HG03135 (cell line): ENCODE results near the gene BEST4.
"Not testable (repeated sequence)": the region's sequence is repeated elsewhere in the genome, so short reads cannot be mapped to it uniquely, and the experiment has no call there.

Experiments used
- ATAC-seq: cut with Tn5 transposase; IDR thresholded peaks from one replicate; pipeline ENCODE4 v1.9.1; 2021; ENCODE audit warnings: mild to moderate bottlenecking, moderate library complexity; ENCODE audit not compliant: unreplicated experiment

BEST4 gene

GRCh38 chr1:44778705-44779576, 9.0 kb downstream of the BEST4 start:
- no peak for ATAC-seq

GRCh38 chr1:44777969-44778635, 9.9 kb downstream of the BEST4 start:
- no peak for ATAC-seq

GRCh38 chr1:44777547-44777946, 10.4 kb downstream of the BEST4 start:
- no peak for ATAC-seq

- ATAC-seq, result no peak
These were observed 11.3 kb downstream of the BEST4 start for GRCh38 chr1:44776730-44777068.

- peak; percentile 9 for ATAC-seq
These were observed 11.8 kb downstream of the BEST4 start for GRCh38 chr1:44775930-44776729.

GRCh38 chr1:44775078-44775929, 12.7 kb downstream of the BEST4 start, which contains the start of gene RPS8:
TSS of gene RPS8 (plus strand) at chr1:44775540. CDS start at chr1:44775597, 57 bp downstream.
- ATAC-seq, result peak; percentile 72

GRCh38 chr1:44766421-44766820, 21.5 kb downstream of the BEST4 start:
- not testable (repeated sequence) for ATAC-seq

GRCh38 chr1:44760876-44761275, 27.1 kb downstream of the BEST4 start:
- ATAC-seq, result no peak

GRCh38 chr1:44759077-44759476, 28.9 kb downstream of the BEST4 start:
- ATAC-seq, result no peak

GRCh38 chr1:44757420-44757819, 30.6 kb downstream of the BEST4 start:
- ATAC-seq, result no peak

GRCh38 chr1:44747878-44748277, 40.1 kb downstream of the BEST4 start:
- no peak for ATAC-seq

- ATAC-seq, result no peak
These were observed 44.8 kb downstream of the BEST4 start for GRCh38 chr1:44743211-44743610.

- ATAC-seq, result no peak
These were observed 47.8 kb downstream of the BEST4 start for GRCh38 chr1:44740179-44740617.

- ATAC-seq, result peak; percentile 96
These were observed 48.4 kb downstream of the BEST4 start, which contains the start of gene KIF2C for GRCh38 chr1:44739307-44740178. TSS of gene KIF2C (plus strand) at chr1:44739837. CDS start at chr1:44739933, 96 bp downstream.

GRCh38 chr1:44738953-44739306, 49.0 kb downstream of the BEST4 start:
- ATAC-seq, result not testable (repeated sequence)

- no peak for ATAC-seq
These were observed 52.0 kb downstream of the BEST4 start for GRCh38 chr1:44735992-44736391.

- no peak for ATAC-seq
These were observed 54.2 kb downstream of the BEST4 start for GRCh38 chr1:44733784-44734183.
